GM21515 (cell line): ENCODE measurements around the gene FLCN.
"Not testable (repeated sequence)": the region's sequence is repeated elsewhere in the genome, so short reads cannot be mapped to it uniquely, and the experiment has no call there.

Experiments
- ATAC-seq: cut with Tn5 transposase; IDR thresholded peaks from one replicate; pipeline ENCODE4 v1.9.1; 2021; ENCODE audit not compliant: unreplicated experiment

The FLCN gene, protein sequence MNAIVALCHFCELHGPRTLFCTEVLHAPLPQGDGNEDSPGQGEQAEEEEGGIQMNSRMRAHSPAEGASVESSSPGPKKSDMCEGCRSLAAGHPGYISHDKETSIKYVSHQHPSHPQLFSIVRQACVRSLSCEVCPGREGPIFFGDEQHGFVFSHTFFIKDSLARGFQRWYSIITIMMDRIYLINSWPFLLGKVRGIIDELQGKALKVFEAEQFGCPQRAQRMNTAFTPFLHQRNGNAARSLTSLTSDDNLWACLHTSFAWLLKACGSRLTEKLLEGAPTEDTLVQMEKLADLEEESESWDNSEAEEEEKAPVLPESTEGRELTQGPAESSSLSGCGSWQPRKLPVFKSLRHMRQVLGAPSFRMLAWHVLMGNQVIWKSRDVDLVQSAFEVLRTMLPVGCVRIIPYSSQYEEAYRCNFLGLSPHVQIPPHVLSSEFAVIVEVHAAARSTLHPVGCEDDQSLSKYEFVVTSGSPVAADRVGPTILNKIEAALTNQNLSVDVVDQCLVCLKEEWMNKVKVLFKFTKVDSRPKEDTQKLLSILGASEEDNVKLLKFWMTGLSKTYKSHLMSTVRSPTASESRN

GRCh38 chr17:17237026-17237799 lies at the start of gene FLCN:
TSS of gene FLCN (minus strand) at chr17:17237168. CDS start at chr17:17228137, 9,031 bp downstream.
- ATAC-seq = peak; percentile 71

DNA sequence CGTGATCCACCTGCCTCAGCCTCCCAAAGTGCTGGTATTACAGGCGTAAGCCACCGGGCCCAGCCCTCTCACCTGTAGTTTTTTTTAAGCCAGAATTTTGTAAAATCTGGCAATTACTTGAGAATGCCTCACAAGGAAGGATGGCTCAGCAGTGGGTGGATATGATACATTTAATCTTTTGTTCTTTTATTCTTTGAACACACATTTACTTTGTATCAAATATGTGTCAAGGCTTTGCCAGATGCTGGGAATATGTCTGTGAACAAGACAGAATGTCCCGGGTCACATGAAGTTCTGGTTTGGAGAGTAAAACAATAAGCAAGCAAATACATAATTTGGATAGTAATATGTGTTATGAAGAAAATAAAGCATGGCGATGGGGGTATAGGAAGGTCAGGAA lies 49.0 kb upstream of the FLCN start:
- ATAC-seq = no peak

DNA sequence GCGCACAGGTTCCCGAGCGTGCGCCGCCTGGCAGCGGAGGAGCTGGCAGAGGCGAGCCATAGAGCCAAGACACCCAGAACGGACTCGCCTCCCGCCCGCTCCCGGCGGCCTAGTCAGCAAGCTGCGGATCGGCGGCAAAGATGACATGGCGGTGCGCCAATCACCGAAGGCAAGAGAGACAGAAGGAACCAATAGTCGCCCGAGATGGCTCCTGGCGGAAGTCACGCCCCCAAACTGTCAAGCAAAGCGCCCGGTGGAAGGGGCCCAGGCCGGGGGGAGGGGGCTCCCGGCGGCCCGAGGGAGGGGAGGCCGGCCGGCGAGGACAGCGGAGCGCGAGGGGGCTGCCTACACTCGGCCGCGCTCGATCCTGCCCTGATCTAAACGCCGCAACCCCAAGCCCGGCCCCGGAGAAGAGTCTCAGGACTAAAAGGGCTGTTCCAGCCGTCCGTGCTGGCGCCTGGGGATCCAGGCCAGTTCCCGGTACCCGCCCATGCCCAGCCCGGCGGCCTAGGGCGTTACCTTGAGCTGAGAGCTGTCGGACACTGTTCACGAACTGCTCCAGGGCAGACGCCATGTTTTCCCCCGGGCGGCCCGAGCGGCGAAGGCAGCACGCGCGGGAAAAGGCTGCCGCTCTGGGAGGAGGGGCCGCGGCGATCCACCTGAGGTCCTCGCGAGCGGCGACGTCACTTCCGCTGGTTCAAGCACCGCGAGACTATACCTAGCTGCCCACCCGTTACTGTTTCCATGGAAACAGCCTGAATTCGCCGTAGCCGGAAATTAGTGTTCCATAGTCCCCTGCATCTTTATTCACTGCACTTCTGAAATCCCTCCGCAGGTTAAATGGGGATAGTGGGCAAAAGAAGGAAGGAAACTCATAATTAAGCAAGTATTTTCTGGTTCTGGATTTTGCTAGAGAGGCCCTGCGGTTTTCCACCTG lies 43.9 kb upstream of the FLCN start, which contains the start of gene COPS3:
COPS3 (minus strand) TSS at position 634 of the 937 bp plus-strand sequence; CDS start at position 574, 60 bp downstream.
- peak; percentile 81 for ATAC-seq

DNA sequence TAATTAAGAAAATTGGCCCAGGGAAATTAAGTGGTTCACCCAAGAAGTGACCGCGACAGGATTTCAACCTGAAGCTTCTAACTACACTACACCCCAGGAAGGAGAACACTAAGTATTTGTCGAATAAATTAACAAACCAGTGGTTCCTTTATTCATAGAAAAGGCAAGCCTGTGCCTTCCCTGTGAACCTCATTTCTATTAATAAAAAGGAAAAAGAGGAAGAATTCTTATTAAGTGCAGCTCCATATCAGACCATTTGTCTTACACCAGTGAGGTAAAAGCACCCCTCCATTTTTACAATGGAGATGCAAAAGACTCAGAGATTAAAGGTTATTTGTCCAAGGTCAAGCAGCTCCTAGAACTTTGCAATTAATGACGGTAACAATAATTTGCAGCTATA lies 42.3 kb upstream of the FLCN start:
- ATAC-seq = no peak

DNA sequence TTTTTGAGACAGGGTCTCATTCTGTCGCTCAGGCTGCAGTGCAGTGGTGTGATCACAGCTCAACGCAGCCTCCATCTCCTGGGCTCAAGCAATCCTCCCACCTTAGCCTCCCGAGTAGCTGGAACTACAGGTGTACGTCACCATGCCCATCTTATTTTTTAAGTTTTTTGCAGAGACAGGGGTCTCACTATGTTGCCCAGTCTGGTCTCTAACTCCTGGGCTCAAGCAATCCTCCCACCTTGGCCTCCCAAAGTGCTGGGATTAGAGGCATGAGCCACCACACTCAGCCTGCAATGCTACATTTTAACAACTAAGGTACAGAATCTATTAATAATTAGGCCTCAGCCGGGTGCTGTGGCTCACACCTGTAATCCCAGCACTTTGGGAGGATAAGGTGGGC lies 40.5 kb upstream of the FLCN start:
- not testable (repeated sequence) for ATAC-seq

DNA sequence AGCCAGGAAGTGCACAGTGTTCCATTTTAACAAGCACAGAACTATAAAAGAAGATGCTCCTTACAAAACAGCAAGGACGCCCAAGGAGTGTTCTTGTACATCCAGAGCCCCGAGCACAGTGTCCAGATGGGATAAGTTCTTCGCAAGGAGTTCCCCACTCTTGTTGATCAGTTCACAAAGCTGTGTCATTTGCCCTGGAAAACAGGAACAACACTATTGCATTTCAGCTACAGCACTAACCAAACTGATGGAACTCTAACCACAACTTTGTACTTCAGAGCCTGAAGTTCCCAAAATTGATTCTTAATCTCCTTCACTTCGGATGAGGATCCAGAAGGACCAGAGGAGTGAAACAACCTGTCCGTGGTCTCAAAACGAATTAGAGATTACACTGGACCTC lies 39.0 kb upstream of the FLCN start:
- no peak for ATAC-seq

DNA sequence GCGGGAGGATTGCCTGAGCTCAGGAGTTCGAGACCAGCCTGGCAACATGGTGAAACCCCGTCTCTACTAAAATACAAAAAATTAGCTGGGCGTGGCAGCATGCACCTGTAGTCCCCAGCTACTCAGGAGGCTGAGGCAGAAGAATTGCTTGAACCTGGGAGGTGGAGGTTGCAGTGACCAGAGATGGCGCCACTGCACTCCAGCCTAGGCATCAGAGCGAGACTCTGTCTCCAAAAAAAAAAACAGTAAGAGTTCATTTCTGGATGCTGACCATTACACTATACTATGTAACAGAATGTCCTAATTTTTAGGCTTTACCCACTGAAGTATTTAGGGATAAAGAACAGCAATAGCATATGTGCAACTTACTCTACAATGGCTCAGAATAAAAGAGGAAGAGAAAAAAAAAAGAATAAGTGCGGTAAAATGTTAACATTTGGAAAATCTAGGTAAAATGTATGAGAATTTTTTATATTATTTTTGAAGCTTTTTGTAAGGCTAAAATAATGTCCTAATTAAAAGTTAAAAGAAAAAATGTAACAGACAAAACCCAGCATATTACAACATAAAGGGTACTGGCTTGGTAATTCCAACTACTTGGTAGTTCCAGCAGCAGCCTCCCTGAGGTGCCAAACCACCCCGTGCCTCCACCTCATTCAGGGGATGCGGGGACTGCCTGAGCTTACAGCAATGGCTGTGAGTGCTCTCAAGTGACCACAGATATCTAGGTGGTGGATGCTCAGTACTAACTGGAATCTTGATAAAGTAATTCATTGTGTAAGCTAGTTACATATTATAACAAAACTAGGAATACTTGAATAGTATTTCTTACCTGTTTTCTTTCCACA lies 33.2 kb upstream of the FLCN start:
- no peak for ATAC-seq

DNA sequence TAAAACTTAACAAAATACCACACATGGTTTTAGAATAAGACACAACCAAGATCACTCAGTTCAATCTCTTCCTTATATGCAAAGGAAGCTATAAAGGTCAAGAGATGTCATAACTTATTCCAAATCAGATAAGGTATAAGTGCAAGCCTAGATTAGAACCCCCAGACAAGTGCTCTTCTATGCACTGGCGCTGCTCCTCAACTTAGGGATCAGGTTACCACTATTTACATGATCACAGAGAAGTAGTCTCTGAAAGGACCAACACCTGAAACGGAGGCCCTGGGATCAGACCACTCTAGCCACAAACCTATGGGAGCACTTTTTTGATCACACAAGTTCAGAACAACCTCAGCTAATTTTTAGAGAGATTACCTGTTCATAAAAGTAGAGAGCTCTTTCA lies 27.5 kb upstream of the FLCN start:
- ATAC-seq = no peak

- ATAC-seq = no peak
These were observed 22.0 kb upstream of the FLCN start for GRCh38 chr17:17258998-17259397.

- ATAC-seq = no peak
These were observed 21.0 kb upstream of the FLCN start for GRCh38 chr17:17258011-17258410.

DNA sequence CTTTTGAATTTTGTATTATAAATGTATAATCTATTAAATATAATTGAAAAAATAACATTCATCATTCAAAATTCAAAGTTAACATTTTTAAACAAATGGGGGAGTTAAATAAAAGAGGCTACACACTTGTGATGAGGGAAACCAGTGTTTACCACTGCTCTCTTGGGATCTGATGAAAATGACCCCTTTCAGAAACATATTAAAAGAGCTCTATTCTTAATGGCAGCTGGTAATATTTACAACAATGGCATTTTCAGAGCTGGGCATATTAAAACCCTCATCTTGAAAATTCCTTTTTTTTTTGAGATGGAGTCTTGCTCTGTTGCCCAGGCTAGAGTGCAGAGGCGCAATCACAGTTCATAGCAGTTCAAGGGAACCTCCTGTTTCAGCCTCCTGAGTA lies 19.3 kb upstream of the FLCN start:
- no peak for ATAC-seq

DNA sequence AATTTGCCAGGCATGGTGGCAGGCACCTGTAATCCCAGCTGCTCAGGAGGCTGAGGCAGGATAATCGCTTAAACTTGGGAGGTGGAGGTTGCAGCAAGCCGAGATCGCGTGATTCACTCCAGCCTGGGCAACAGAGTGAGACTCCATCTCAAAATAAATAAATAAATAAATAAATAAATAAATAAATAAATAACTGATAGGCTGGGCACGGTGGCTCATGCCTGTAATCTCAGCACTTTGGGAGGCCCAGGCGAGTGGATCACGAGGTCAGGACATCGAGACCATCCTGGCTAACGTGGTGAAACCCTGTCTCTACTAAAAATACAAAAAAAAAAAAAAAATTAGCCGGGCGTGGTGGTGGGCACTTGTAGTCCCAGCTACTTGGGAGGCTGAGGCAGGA lies 18.7 kb upstream of the FLCN start:
- ATAC-seq = not testable (repeated sequence)

GRCh38 chr17:17254036-17254435 lies 17.1 kb upstream of the FLCN start:
- ATAC-seq = no peak

GRCh38 chr17:17253406-17253805 lies 16.4 kb upstream of the FLCN start:
- ATAC-seq = no peak

GRCh38 chr17:17252149-17252661 lies 15.2 kb upstream of the FLCN start:
- ATAC-seq = no peak

DNA sequence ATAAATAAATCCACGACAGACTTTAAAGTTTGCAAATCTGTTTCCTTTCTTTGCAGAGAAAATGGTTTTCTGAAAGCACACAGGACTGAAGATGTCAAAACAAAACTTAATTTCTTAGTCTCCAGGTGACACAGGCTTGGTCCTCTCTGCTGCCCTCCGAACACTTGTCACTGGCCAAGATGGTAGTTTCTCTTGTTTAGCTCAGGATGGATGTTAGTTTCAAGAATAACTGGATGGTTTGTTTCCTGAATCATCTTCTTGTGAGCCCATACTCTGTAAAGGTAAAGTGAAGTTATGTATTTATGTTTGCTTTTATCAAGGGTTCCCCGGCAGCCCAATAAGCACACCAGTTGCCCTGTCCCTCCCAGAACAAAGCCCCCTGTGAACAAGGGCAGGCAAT lies 9.9 kb upstream of the FLCN start:
- no peak for ATAC-seq

DNA sequence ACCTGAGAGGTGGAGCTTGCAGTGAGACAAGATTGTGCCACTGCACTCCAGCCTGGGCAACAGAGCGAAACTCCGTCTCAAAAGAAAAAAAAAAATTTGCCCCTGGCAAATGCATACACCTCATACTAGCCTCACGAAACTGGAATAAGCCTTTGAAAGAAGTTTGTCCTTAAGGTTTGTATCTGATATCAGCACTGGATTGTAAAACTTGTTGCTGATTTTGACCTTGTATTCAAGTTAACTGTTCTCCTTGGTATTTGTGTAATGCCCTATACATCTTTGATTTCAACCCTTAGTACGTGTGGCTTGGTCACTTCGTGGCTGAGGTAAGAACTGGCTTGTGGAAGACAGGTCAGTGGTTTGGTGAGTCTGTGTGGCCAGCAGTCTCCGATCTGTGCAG lies 6.2 kb upstream of the FLCN start:
- no peak for ATAC-seq

DNA sequence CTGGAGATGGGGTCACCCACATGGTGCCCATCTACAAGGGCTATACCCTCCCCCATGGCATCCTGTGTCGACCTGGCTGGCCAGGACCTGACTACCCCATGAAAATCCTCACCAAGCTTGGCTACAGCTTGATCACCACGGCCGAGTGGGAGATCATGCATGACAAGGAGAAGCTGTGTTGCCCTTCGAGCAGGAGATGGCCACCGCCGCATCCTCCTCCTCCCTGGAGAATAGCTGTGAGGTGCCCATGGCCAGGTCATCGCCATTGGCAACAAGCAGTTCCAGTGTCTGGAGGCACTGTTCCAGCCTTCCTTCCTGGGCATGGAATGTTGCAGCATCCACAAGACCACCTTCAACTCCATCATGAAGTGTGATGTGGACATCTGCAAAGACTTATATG lies 5.3 kb upstream of the FLCN start:
- no peak for ATAC-seq

GRCh38 chr17:17241656-17242055 lies 4.7 kb upstream of the FLCN start:
- no peak for ATAC-seq

DNA sequence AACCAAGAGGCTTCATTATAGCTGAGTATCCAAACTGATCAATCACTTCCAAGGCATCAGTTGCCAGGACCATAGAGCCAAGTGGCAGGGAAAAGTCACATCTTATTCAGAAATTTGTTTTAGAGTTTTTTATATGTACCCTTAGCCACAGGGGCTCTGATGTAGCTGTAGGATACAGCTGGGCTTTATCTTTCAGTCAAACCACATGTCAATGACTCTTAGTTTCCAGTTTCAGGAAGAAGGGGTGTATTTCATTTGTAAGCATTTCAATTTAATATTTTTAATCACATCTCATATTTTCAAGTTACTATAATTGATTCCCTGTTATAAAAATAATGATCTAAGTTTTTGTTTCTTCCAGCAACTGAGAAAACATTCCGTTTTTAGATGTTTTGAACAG lies 2.9 kb upstream of the FLCN start:
- ATAC-seq = no peak
